Peyer's patch (tissue), 4 donors: ENCODE results near the gene ZFX.

Experiments
- CTCF ChIP-seq, 6 experiments: fragments of 450-650 bp in 4 of 6; fragments of 200-600 bp in 2 of 6; sonication (generic) in 1 of 6; IDR thresholded peaks; one replicate each; pipeline ENCODE4 v1.5.1; 2017 to 2019; ENCODE audit warnings: antibody characterized with exemption in 6 of 6, mild to moderate bottlenecking in 3 of 6, moderate library complexity in 1 of 6
- POLR2A ChIP-seq, 2 donors: fragments of 450-650 bp; IDR thresholded peaks; one replicate each; pipeline ENCODE4 v1.5.1; 2017; ENCODE audit warnings: antibody characterized with exemption in 2 of 2, mild to moderate bottlenecking in 2 of 2, moderate library complexity in 2 of 2

GRCh38 chrX:24245202-24245601, 95.7 kb downstream of the ZFX start:
- no peak for TF ChIP-seq CTCF (IDR thresholded peaks at IDR 0.05)
- TF ChIP-seq POLR2A (IDR thresholded peaks at IDR 0.05), result no peak
